Ishikawa (cell line): ENCODE data around the gene LAIR1.

Experiments used
- CEBPB ChIP-seq: IDR thresholded peaks from 2 replicates; pipeline ENCODE4 v1.6.1; 2012
- CREB1 ChIP-seq: IDR thresholded peaks from 2 replicates; pipeline ENCODE4 v1.6.1; 2012; ENCODE audit warnings: low read depth
- EGR1 ChIP-seq: IDR thresholded peaks from 2 replicates; pipeline ENCODE4 v1.6.1; 2012
- EP300 ChIP-seq: IDR thresholded peaks from 2 replicates; pipeline ENCODE4 v1.6.1; 2012; ENCODE audit warnings: borderline replicate concordance
- FOXM1 ChIP-seq: IDR thresholded peaks from 2 replicates; pipeline ENCODE4 v1.6.1; 2012; ENCODE audit warnings: low read depth, borderline replicate concordance
- MAX ChIP-seq: IDR thresholded peaks from 2 replicates; pipeline ENCODE4 v1.6.1; 2012
- NFIC ChIP-seq: IDR thresholded peaks from 2 replicates; pipeline ENCODE4 v1.6.1; 2012
- RAD21 ChIP-seq: IDR thresholded peaks from 2 replicates; pipeline ENCODE4 v1.6.1; 2012; ENCODE audit warnings: low read depth
- REST ChIP-seq: IDR thresholded peaks from 2 replicates; pipeline ENCODE4 v1.6.1; 2012; ENCODE audit warnings: low read depth, mild to moderate bottlenecking
- TAF1 ChIP-seq: IDR thresholded peaks from 2 replicates; pipeline ENCODE4 v1.6.1; 2012; ENCODE audit warnings: low read depth, mild to moderate bottlenecking
- TCF12 ChIP-seq: IDR thresholded peaks from 2 replicates; pipeline ENCODE4 v1.6.1; 2012; ENCODE audit warnings: low read depth
- TEAD4 ChIP-seq: IDR thresholded peaks from 2 replicates; pipeline ENCODE4 v1.6.1; 2012
- USF1 ChIP-seq: IDR thresholded peaks from 2 replicates; pipeline ENCODE4 v1.6.1; 2012
- YY1 ChIP-seq: IDR thresholded peaks from 2 replicates; pipeline ENCODE4 v1.6.1; 2012; ENCODE audit warnings: low read depth
- ZBTB7A ChIP-seq: IDR thresholded peaks from 2 replicates; pipeline ENCODE4 v1.6.1; 2012; ENCODE audit warnings: low read depth

The LAIR1 gene

GRCh38 chr19:54309811-54310210 lies 54.9 kb downstream of the LAIR1 start:
- TF ChIP-seq NFIC, result no peak
- no peak for TF ChIP-seq USF1
- TF ChIP-seq TAF1, result no peak
- no peak for TF ChIP-seq CREB1
- TF ChIP-seq REST, result no peak

GRCh38 chr19:54307389-54308020 lies 57.2 kb downstream of the LAIR1 start:
- TF ChIP-seq MAX, result no peak

GRCh38 chr19:54305141-54305540 lies 59.6 kb downstream of the LAIR1 start:
- TF ChIP-seq TAF1 (no peak), NFIC (no peak), EP300 (no peak), FOXM1 (no peak), MAX (no peak)

GRCh38 chr19:54302257-54302656 lies 62.5 kb downstream of the LAIR1 start:
- no peak for TF ChIP-seq NFIC
- TF ChIP-seq TCF12, result no peak
- no peak for TF ChIP-seq TEAD4
- no peak for TF ChIP-seq REST
- no peak for TF ChIP-seq YY1
- TF ChIP-seq MAX, result no peak
- TF ChIP-seq RAD21, result no peak
- no peak for TF ChIP-seq EGR1
- no peak for TF ChIP-seq CEBPB
- TF ChIP-seq ZBTB7A, result no peak
- no peak for TF ChIP-seq EP300
- no peak for TF ChIP-seq FOXM1
- TF ChIP-seq TAF1, result no peak
